K562 (cell line): Measurements from ENCODE around the gene TMEM176A. TPM values are rescaled to one million over a fixed set of nuclear protein-coding genes. Genes with fewer than 3 reads are reported as not detected.

ENCODE experiments used
- ATAC-seq: fragments of 200-7000 bp; cut with Tn5 transposase; 3 replicates; pipeline ENCODE4 v1.9.1; 2020; ENCODE audit warnings: moderate library complexity
- BruUV-seq: library from RNA; stranded (reverse); fragments of 400-500 nt; replicated peaks from 2 replicates; lab custom pipeline; 2021; lab: Mats Ljungman, UMichigan
- CTCF ChIA-PET: fragments of 300-600 bp; formaldehyde crosslinking; extraction: SDS; loops from one replicate; lab custom pipeline; 2021; ENCODE audit warnings: low intra/inter-chr PET ratio; lab: Yijun Ruan, JAX
- POLR2A ChIA-PET: fragments of 300-600, 350-650 bp; sonication (Branson Sonifier 250); formaldehyde crosslinking; extraction: SDS; loops from one replicate; lab custom pipeline; 2021; ENCODE audit warnings: antibody characterized with exemption, inconsistent platforms; lab: Yijun Ruan, JAX
- DNase-seq, 4 experiments: peaks; one replicate each; pipeline versions ENCODE4 v3.0.0 to v3.0.0-alpha.2; 2011 to 2018; ENCODE audit warnings: low spot score in 3 of 4, mixed read lengths in 3 of 4; ENCODE audit errors: extremely low read depth in 1 of 4
- FAIRE-seq: peaks from 2 replicates; lab custom pipeline; 2011; peaks lifted over from hg19 to GRCh38; lab: Jason Lieb, UNC
- H2AFZ ChIP-seq: 2 replicates; pipeline ENCODE4 v1.6.0; 2011; ENCODE audit warnings: low read depth, low read length, control low read depth, inconsistent platforms
- H3K27ac ChIP-seq: fragments of 200-600 bp; 3 replicates; pipeline ENCODE4 v1.8.0; 2011; ENCODE audit warnings: low read depth, mild to moderate bottlenecking, control low read depth, inconsistent platforms, low read length, moderate library complexity, mixed read lengths; ENCODE audit errors: extremely low read depth
- H3K27me3 ChIP-seq, 2 experiments: fragments of 300-600 bp in 1 of 2; 2 replicates in 1 of 2; 3 replicates in 1 of 2; pipeline versions ENCODE4 v1.6.0 to v1.8.0; 2011; ENCODE audit warnings: inconsistent platforms in 2 of 2, low read length in 2 of 2, mild to moderate bottlenecking in 1 of 2, mixed read lengths in 1 of 2, moderate library complexity in 1 of 2; ENCODE audit not compliant: control insufficient read depth in 2 of 2, insufficient read depth in 2 of 2
- H3K36me3 ChIP-seq: fragments of 300-600 bp; 3 replicates; pipeline ENCODE4 v1.8.0; 2011; ENCODE audit warnings: mild to moderate bottlenecking, low read length, inconsistent platforms; ENCODE audit not compliant: control insufficient read depth, insufficient read depth
- H3K4me1 ChIP-seq, 2 experiments: fragments of 200-600 bp in 1 of 2; replicated peaks in 1 of 2; 2 replicates in 1 of 2; 3 replicates in 1 of 2; pipeline versions ENCODE4 v1.5.1 to v1.8.0; 2011; ENCODE audit warnings: inconsistent platforms in 2 of 2, low read length in 2 of 2, mild to moderate bottlenecking in 1 of 2, mixed read lengths in 1 of 2, moderate library complexity in 1 of 2; ENCODE audit not compliant: control insufficient read depth in 2 of 2, insufficient read depth in 2 of 2
- H3K4me2 ChIP-seq: 2 replicates; pipeline ENCODE4 v1.6.1; 2011; ENCODE audit warnings: low read length, control low read depth, inconsistent platforms, mixed read lengths; ENCODE audit not compliant: insufficient read depth
- H3K4me3 ChIP-seq: fragments of 200-600 bp; sonication (generic), shearing (Covaris generic); 2 replicates; pipeline ENCODE4 v1.5.1; 2016; ENCODE audit warnings: control low read depth, inconsistent platforms
- H3K79me2 ChIP-seq: fragments of 200-600 bp; 3 replicates; pipeline ENCODE4 v1.8.0; 2011; ENCODE audit warnings: low read length, inconsistent platforms; ENCODE audit not compliant: control insufficient read depth, insufficient read depth
- H3K9ac ChIP-seq, 2 experiments: 2 replicates each; pipeline versions ENCODE4 v1.6.0 to v1.6.1; 2011; ENCODE audit warnings: low read depth in 2 of 2, low read length in 2 of 2, control low read depth in 1 of 2, inconsistent platforms in 1 of 2, mild to moderate bottlenecking in 1 of 2, mixed read lengths in 1 of 2; ENCODE audit not compliant: insufficient read depth in 1 of 2
- H3K9me1 ChIP-seq: one replicate; pipeline ENCODE4 v1.6.0; 2011; ENCODE audit warnings: inconsistent platforms, mild to moderate bottlenecking, low read length, moderate library complexity; ENCODE audit not compliant: control insufficient read depth, insufficient read depth
- H3K9me3 ChIP-seq: replicated peaks from 2 replicates; pipeline ENCODE4 v1.5.1; 2011; ENCODE audit warnings: low read depth, low read length, inconsistent platforms; ENCODE audit not compliant: control insufficient read depth, insufficient read depth
- H4K20me1 ChIP-seq: replicated peaks from 2 replicates; pipeline ENCODE4 v1.6.1; 2011; ENCODE audit warnings: low read length, inconsistent platforms, mixed read lengths; ENCODE audit not compliant: control insufficient read depth, insufficient read depth
- BRD4 ChIP-seq: fragments of 200-600 bp; sonication (generic); IDR thresholded peaks from 2 replicates; pipeline ENCODE4 v1.6.1; 2017; ENCODE audit warnings: inconsistent platforms
- CBFA2T3 ChIP-seq: fragments of 450-650 bp; IDR thresholded peaks from 2 replicates; pipeline ENCODE4 v1.6.1; 2017
- CBX1 ChIP-seq: sonication (generic); IDR thresholded peaks from 2 replicates; pipeline ENCODE4 v1.6.1; 2016; ENCODE audit warnings: antibody characterized with exemption, low read depth, mild to moderate bottlenecking
- CREB1 ChIP-seq, 2 experiments: sonication (generic) in 1 of 2; formaldehyde crosslinking in 1 of 2; IDR thresholded peaks; 2 replicates each; pipeline versions ENCODE4 v1.6.1 to v1.8.0; 2012 to 2022; ENCODE audit warnings: inconsistent platforms in 1 of 2, mild to moderate bottlenecking in 1 of 2, missing genetic modification reagents in 1 of 2, moderate library complexity in 1 of 2
- FOXA3 ChIP-seq, 2 experiments: fragments of 450-650 bp in 1 of 2; sonication (generic) in 1 of 2; formaldehyde crosslinking; IDR thresholded peaks in 1 of 2; conservative IDR thresholded peaks in 1 of 2; 2 replicates each; pipeline versions ENCODE4 v1.4.0 to v1.8.0; 2020 to 2022; ENCODE audit warnings: mild to moderate bottlenecking in 2 of 2, missing genetic modification reagents in 1 of 2
- KDM4B ChIP-seq, 2 experiments: fragments of 450-650 bp in 1 of 2; sonication (generic) in 1 of 2; IDR thresholded peaks; 2 replicates each; pipeline ENCODE4 v1.6.1; 2016 to 2017; ENCODE audit warnings: borderline replicate concordance in 2 of 2, antibody characterized with exemption in 1 of 2, low read depth in 1 of 2, mild to moderate bottlenecking in 1 of 2
- NFATC3 ChIP-seq: fragments of 450-650 bp; IDR thresholded peaks from 2 replicates; pipeline ENCODE4 v1.6.1; 2017; ENCODE audit warnings: mild to moderate bottlenecking
- PKNOX1 ChIP-seq: fragments of 450-650 bp; IDR thresholded peaks from 2 replicates; pipeline ENCODE4 v1.6.1; 2016
- PRMT5 ChIP-seq: sonication (generic); formaldehyde crosslinking; IDR thresholded peaks from 2 replicates; pipeline ENCODE4 v1.5.0; 2020; ENCODE audit warnings: missing genetic modification reagents
- RAD21 ChIP-seq, 2 experiments: fragments of 250-450 bp in 1 of 2; fragments of 450-650 bp in 1 of 2; sonication (Bioruptor Pico) in 1 of 2; formaldehyde crosslinking in 1 of 2; IDR thresholded peaks in 1 of 2; conservative IDR thresholded peaks in 1 of 2; 2 replicates each; pipeline versions ENCODE4 v1.4.0 to v1.8.0; 2020 to 2022; ENCODE audit warnings: mild to moderate bottlenecking in 2 of 2, moderate library complexity in 1 of 2
- SFPQ ChIP-seq: fragments of 200-400 bp; formaldehyde crosslinking; IDR thresholded peaks from 2 replicates; pipeline ENCODE4 v1.6.1; 2017; ENCODE audit warnings: mild to moderate bottlenecking, low read depth, low read length, moderate library complexity
- SRF ChIP-seq, 2 experiments: fragments of 250-450, 450-650 bp in 1 of 2; sonication (Bioruptor Pico) in 1 of 2; sonication (generic) in 1 of 2; formaldehyde crosslinking; IDR thresholded peaks; 2 replicates each; pipeline versions ENCODE4 v1.5.0 to v1.5.1; 2020 to 2022; ENCODE audit warnings: mild to moderate bottlenecking in 1 of 2, missing genetic modification reagents in 1 of 2
- TAF15 ChIP-seq: fragments of 200-400 bp; formaldehyde crosslinking; IDR thresholded peaks from 2 replicates; pipeline ENCODE4 v1.6.1; 2017; ENCODE audit warnings: mild to moderate bottlenecking, low read depth, low read length, moderate library complexity
- TGIF2 ChIP-seq: sonication (generic); formaldehyde crosslinking; IDR thresholded peaks from 2 replicates; pipeline ENCODE4 v1.8.1; 2022; ENCODE audit warnings: mild to moderate bottlenecking, missing genetic modification reagents, moderate library complexity
- ZKSCAN1 ChIP-seq: fragments of 150-350 bp; IDR thresholded peaks from 2 replicates; pipeline ENCODE4 v1.6.1; 2016; ENCODE audit warnings: low read depth, low read length
- ZNF197 ChIP-seq: fragments of 200-800 bp; sonication (Bioruptor generic); IDR thresholded peaks from 2 replicates; pipeline ENCODE4 v1.6.1; 2016; ENCODE audit warnings: low read depth, missing genetic modification characterization, missing compliant biosample characterization
- whole genome bisulfite sequencing: fragments of 100-300 bp; shearing (Covaris generic); methylation state at CpG from one replicate; pipeline ENCODE4 v1.1.6; 2016; ENCODE audit warnings: low coverage, mixed read lengths; ENCODE audit not compliant: insufficient coverage; ENCODE audit errors: missing lambda C conversion rate; 5-methylcytosine and 5-hydroxymethylcytosine counted together
- in situ Hi-C: fragments of 300-500 bp; cut with MboI; formaldehyde crosslinking; loops from 4 replicates; pipeline ENCODE4 v1.15.0; 2018; ENCODE audit warnings: inconsistent platforms, mixed read lengths
- intact Hi-C: fragments of 100-400 bp; cut with micrococcal nuclease; formaldehyde crosslinking; loops from 2 replicates; pipeline ENCODE4 v1.14.2; 2022
- polyA plus RNA-seq, 8 experiments: library from polyadenylated mRNA; depleted of rRNA in 4 of 8; stranded (reverse) in 5 of 8; unstranded in 3 of 8; fragments of >200 nt; fragmentation: Nextera tagmentation in 2 of 8; fragmentation: Illumina TruSeq in 1 of 8; extraction: Ambion mirVana in 2 of 8; extraction: Trizol in 1 of 8; gene quantifications; 2 replicates each; pipeline versions ENCODE4 v1.2.1 to v1.2.3, GENCODE V29; 2011 to 2014; ENCODE audit warnings: inconsistent platforms in 1 of 8, missing spikeins in 1 of 8
- total RNA-seq, 7 experiments: library from RNA; depleted of rRNA in 6 of 7; stranded (reverse); fragments of >200 nt in 6 of 7; fragmentation: Illumina TruSeq in 2 of 7; extraction: Trizol in 2 of 7; gene quantifications; 2 replicates each; pipeline versions ENCODE4 v1.2.1 to v1.2.3, GENCODE V29; 2011 to 2021; ENCODE audit warnings: low replicate concordance in 1 of 7
- TF ChIP-seq, protein P1 (sequence below), 3 experiments: IDR thresholded peaks in 2 of 3; conservative IDR thresholded peaks in 1 of 3; 2 replicates each; pipeline ENCODE4 v1.5.1; 2011 to 2012; ENCODE audit warnings: low read length in 3 of 3, mild to moderate bottlenecking in 3 of 3, control low read depth in 2 of 3, improper control_type of control experiment in 1 of 3, inconsistent platforms in 1 of 3, low read depth in 1 of 3, mixed read lengths in 1 of 3, moderate library complexity in 1 of 3; ENCODE audit not compliant: insufficient read depth in 2 of 3

TMEM176A gene
- total and polyA plus RNA-seq, 9 of the 15 experiments (the other 6 are each of a cell fraction or from before 2014, with no cell fraction given) = 0.31 TPM; not detected in 8

GRCh38 chr7:150751702-150752101 lies 48.9 kb upstream of the TMEM176A start:
- Histone ChIP-seq H3K9me3 (no peaks in the 10 kb centered on the region), H3K27ac (no peak overlapping the region), H3K4me1 (no peaks in the 10 kb centered on the region), H3K9ac (no peak overlapping the region), H3K27me3 (peaks cover 12 to 32% of the 10 kb centered on the region in 2 experiments), H3K4me2 (no peak overlapping the region), H3K79me2 (no peaks in the 10 kb centered on the region), H3K4me3 (no peak overlapping the region), H4K20me1 (peaks cover 5% of the 10 kb centered on the region; the same call in 1 of the 2 replicates), H3K36me3 (no peaks in the 10 kb centered on the region), H3K9me1 (no peaks in the 10 kb centered on the region), H2AFZ (no peak overlapping the region)
- 0% methylated on average over 2 of the region's 2 CpGs for WGBS
- no TSS peak for BruUV-seq
- intact Hi-C loops (loop anchor here (10.0 kb wide), 2 partner anchors 227 to 397 kb away; no protein-coding TSS in a partner anchor), in situ Hi-C loops (loop anchor here (25.0 kb wide), 1 partner anchor 464 kb away; no protein-coding TSS in a partner anchor)
- DNase-seq (peak in 2 of 4 experiments; percentile 4 to 18), ATAC-seq (no peak), FAIRE-seq (peak; percentile 42)
- no peak for TF ChIP-seq KDM4B (IDR thresholded peaks at IDR 0.05; ENCODE audit: borderline replicate concordance in 2 of 2, low read depth in 1 of 2)
- no peak for TF ChIP-seq SRF (CRISPR knock-in tag; IDR thresholded peaks at IDR 0.05)
- TF ChIP-seq CBFA2T3 = peak; percentile 24; the same call in 1 of the 2 replicates
- peak in 1 of 2 experiments; percentile 45; a peak in 1 of 4 replicates for TF ChIP-seq FOXA3 (CRISPR knock-in tag; conservative IDR thresholded peaks at IDR 0.05 in 1 of 2, IDR thresholded peaks at IDR 0.05 in 1 of 2)
- no peak for TF ChIP-seq NFATC3
- TF ChIP-seq TGIF2 (CRISPR knock-in tag) = no peak
- no peak for TF ChIP-seq SFPQ
- TF ChIP-seq PRMT5 (CRISPR knock-in tag) = no peak
- TF ChIP-seq CREB1 (IDR thresholded peaks at IDR 0.05) = no peak
- TF ChIP-seq CREB1 (CRISPR knock-in tag; IDR thresholded peaks at IDR 0.05) = no peak
- no peak for TF ChIP-seq BRD4
- no peak for TF ChIP-seq ZKSCAN1
- TF ChIP-seq, protein P1, sequence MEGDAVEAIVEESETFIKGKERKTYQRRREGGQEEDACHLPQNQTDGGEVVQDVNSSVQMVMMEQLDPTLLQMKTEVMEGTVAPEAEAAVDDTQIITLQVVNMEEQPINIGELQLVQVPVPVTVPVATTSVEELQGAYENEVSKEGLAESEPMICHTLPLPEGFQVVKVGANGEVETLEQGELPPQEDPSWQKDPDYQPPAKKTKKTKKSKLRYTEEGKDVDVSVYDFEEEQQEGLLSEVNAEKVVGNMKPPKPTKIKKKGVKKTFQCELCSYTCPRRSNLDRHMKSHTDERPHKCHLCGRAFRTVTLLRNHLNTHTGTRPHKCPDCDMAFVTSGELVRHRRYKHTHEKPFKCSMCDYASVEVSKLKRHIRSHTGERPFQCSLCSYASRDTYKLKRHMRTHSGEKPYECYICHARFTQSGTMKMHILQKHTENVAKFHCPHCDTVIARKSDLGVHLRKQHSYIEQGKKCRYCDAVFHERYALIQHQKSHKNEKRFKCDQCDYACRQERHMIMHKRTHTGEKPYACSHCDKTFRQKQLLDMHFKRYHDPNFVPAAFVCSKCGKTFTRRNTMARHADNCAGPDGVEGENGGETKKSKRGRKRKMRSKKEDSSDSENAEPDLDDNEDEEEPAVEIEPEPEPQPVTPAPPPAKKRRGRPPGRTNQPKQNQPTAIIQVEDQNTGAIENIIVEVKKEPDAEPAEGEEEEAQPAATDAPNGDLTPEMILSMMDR (IDR thresholded peaks at IDR 0.05 in 2 of 3, conservative IDR thresholded peaks at IDR 0.05 in 1 of 3; ENCODE audit: insufficient read depth in 2 of 3, low read depth in 1 of 3, low read length in 3 of 3) = no peak
- no peak for TF ChIP-seq TAF15
- TF ChIP-seq CBX1 = no peak
- no peak for TF ChIP-seq PKNOX1
- TF ChIP-seq ZNF197 (CRISPR knock-in tag) = no peak
- TF ChIP-seq RAD21 (CRISPR knock-in tag; conservative IDR thresholded peaks at IDR 0.05 in 1 of 2, IDR thresholded peaks at IDR 0.05 in 1 of 2) = no peak
- CTCF ChIA-PET = no interaction called here
- POLR2A ChIA-PET = no interaction called here
